AG04449 (cell line): Measurements from ENCODE around the gene CCR5AS.

ENCODE experiments used
- CTCF ChIA-PET: fragments of 350-600 bp; formaldehyde crosslinking; extraction: SDS; loops from one replicate; lab custom pipeline; 2021; ENCODE audit warnings: antibody characterized with exemption; lab: Yijun Ruan, JAX
- POLR2A ChIA-PET: fragments of 400-600, 350-600 bp; formaldehyde crosslinking; extraction: SDS; loops from one replicate; lab custom pipeline; 2020; ENCODE audit warnings: antibody characterized with exemption, inconsistent platforms; lab: Yijun Ruan, JAX
- DNase-seq: peaks from one replicate; pipeline ENCODE4 v3.0.0-alpha.2; 2010; ENCODE audit warnings: low read depth, low spot score
- H3K4me3 ChIP-seq: 2 replicates; pipeline ENCODE4 v1.5.1; 2011; ENCODE audit warnings: low read depth, mild to moderate bottlenecking, control low read depth, low read length
- TF ChIP-seq, protein P1 (sequence below): IDR thresholded peaks from one replicate; pipeline ENCODE4 v1.5.1; 2011; ENCODE audit warnings: mild to moderate bottlenecking, moderate library complexity, low read length, control low read depth, inconsistent platforms; ENCODE audit not compliant: insufficient read depth; ENCODE audit errors: missing control alignments

Gene CCR5AS

DNA sequence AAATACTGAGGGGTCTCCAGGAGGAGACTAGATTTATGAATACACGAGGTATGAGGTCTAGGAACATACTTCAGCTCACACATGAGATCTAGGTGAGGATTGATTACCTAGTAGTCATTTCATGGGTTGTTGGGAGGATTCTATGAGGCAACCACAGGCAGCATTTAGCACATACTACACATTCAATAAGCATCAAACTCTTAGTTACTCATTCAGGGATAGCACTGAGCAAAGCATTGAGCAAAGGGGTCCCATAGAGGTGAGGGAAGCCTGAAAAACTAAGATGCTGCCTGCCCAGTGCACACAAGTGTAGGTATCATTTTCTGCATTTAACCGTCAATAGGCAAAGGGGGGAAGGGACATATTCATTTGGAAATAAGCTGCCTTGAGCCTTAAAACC is 31.6 kb downstream of the CCR5AS start:
- DNase-seq = no peak
- ChIA-PET POLR2A (no interaction called here), CTCF (interaction anchor here (0.8 kb wide), 1 partner anchor 287 kb away, joined by 3 read pairs; no protein-coding TSS in a partner anchor)
- no peak overlapping the region for H3K4me3 ChIP-seq
- TF ChIP-seq, protein P1, sequence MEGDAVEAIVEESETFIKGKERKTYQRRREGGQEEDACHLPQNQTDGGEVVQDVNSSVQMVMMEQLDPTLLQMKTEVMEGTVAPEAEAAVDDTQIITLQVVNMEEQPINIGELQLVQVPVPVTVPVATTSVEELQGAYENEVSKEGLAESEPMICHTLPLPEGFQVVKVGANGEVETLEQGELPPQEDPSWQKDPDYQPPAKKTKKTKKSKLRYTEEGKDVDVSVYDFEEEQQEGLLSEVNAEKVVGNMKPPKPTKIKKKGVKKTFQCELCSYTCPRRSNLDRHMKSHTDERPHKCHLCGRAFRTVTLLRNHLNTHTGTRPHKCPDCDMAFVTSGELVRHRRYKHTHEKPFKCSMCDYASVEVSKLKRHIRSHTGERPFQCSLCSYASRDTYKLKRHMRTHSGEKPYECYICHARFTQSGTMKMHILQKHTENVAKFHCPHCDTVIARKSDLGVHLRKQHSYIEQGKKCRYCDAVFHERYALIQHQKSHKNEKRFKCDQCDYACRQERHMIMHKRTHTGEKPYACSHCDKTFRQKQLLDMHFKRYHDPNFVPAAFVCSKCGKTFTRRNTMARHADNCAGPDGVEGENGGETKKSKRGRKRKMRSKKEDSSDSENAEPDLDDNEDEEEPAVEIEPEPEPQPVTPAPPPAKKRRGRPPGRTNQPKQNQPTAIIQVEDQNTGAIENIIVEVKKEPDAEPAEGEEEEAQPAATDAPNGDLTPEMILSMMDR = no peak

- no peak overlapping the region for H3K4me3 ChIP-seq
- CTCF ChIA-PET = interaction anchor here (0.8 kb wide), 1 partner anchor 287 kb away, joined by 3 read pairs; no protein-coding TSS in a partner anchor
- TF ChIP-seq, protein P1 = no peak
- DNase-seq = no peak
- POLR2A ChIA-PET = no interaction called here
Observed at GRCh38 chr3:46374755-46375154, 32.1 kb downstream of the CCR5AS start.

GRCh38 chr3:46372492-46373359 is 34.1 kb downstream of the CCR5AS start:
- POLR2A ChIA-PET = no interaction called here
- CTCF ChIA-PET = interaction anchor here (0.6 to 2.4 kb wide), 7 partner anchors 12 to 293 kb away, joined by 3 to 9 read pairs (median 3); no protein-coding TSS in a partner anchor
- H3K4me3 ChIP-seq = no peak overlapping the region
- DNase-seq = no peak
- TF ChIP-seq, protein P1 = peak; percentile 30

GRCh38 chr3:46371519-46372340 is 35.1 kb downstream of the CCR5AS start:
- TF ChIP-seq, protein P1 = no peak
- CTCF ChIA-PET = interaction anchor here (0.7 to 2.4 kb wide), 8 partner anchors 11 to 295 kb away, joined by 3 to 9 read pairs (median 4); no protein-coding TSS in a partner anchor
- POLR2A ChIA-PET = no interaction called here
- DNase-seq = no peak
- H3K4me3 ChIP-seq = no peak overlapping the region

DNA sequence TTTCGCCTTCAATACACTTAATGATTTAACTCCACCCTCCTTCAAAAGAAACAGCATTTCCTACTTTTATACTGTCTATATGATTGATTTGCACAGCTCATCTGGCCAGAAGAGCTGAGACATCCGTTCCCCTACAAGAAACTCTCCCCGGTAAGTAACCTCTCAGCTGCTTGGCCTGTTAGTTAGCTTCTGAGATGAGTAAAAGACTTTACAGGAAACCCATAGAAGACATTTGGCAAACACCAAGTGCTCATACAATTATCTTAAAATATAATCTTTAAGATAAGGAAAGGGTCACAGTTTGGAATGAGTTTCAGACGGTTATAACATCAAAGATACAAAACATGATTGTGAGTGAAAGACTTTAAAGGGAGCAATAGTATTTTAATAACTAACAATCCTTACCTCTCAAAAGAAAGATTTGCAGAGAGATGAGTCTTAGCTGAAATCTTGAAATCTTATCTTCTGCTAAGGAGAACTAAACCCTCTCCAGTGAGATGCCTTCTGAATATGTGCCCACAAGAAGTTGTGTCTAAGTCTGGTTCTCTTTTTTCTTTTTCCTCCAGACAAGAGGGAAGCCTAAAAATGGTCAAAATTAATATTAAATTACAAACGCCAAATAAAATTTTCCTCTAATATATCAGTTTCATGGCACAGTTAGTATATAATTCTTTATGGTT is 35.9 kb downstream of the CCR5AS start, which contains the start of gene CCR5:
Gene CCR5 (plus strand): TSS at position 108 of the 680 bp plus-strand sequence. CDS start 1,957 bp downstream, outside the sequence.
- DNase-seq = no peak
- ChIA-PET POLR2A (no interaction called here), CTCF (interaction anchor here (0.7 to 2.4 kb wide), 4 partner anchors 8 to 295 kb away, joined by 3 to 9 read pairs (median 6); no protein-coding TSS in a partner anchor)
- no peak within 1 kb of the TSS for H3K4me3 ChIP-seq
- TF ChIP-seq, protein P1 = no peak
